NCI-H2227 (cell line): ENCODE measurements around the gene CEP76.
"Not testable (repeated sequence)": the region's sequence is repeated elsewhere in the genome, so short reads cannot be mapped to it uniquely, and the experiment has no call there.

ENCODE experiments used
- DNase-seq: peaks from one replicate; lab custom pipeline; 2025; ENCODE audit not compliant: unreplicated experiment; lab: John Stamatoyannopoulos, UW

The CEP76 gene

GRCh38 chr18:12645254-12645653 lies 57.3 kb downstream of the CEP76 start:
- no peak for DNase-seq

- DNase-seq = not testable (repeated sequence)
Observed at GRCh38 chr18:12643756-12644155, 58.8 kb downstream of the CEP76 start.

DNA sequence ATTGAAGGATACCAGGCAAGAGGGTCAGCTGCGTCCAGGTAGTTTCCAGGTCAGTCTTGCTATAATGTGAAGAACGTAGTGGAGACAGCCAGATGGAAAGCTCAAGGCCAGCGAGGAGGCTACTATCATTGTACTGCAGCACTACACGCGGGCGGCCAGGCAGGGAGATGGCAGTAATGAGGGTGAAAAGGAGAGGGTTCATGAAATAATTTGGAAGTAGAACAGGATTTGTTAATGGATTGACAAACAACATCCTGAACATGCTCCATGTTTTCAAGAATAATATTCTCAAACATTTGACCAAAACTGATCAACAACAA lies 61.7 kb downstream of the CEP76 start:
- DNase-seq = no peak

- no peak for DNase-seq
Observed at GRCh38 chr18:12639990-12640880, 62.3 kb downstream of the CEP76 start.

DNA sequence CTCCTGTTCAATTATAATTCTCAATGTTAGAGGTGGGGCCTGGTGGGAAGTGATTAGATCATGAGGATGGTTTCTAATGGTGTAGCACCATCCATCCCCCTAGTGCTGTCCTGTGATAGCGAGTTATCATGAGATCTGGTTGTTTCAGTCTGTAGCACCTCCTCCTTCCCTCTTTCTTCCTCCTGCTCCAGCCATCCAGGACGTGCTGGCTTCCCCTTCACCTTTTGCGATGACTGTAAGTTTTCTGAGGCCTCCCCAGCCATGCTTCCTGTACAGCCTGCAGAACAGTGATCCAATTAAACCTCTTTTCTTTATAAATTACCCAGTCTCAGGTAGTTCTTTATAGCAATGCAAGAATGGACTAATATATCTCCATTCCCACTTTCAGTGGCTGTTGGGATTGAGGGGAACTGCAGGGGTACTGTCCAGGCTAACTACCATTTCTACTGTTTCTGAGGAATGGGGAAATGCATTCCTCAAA lies 63.8 kb downstream of the CEP76 start:
- DNase-seq = no peak

DNA sequence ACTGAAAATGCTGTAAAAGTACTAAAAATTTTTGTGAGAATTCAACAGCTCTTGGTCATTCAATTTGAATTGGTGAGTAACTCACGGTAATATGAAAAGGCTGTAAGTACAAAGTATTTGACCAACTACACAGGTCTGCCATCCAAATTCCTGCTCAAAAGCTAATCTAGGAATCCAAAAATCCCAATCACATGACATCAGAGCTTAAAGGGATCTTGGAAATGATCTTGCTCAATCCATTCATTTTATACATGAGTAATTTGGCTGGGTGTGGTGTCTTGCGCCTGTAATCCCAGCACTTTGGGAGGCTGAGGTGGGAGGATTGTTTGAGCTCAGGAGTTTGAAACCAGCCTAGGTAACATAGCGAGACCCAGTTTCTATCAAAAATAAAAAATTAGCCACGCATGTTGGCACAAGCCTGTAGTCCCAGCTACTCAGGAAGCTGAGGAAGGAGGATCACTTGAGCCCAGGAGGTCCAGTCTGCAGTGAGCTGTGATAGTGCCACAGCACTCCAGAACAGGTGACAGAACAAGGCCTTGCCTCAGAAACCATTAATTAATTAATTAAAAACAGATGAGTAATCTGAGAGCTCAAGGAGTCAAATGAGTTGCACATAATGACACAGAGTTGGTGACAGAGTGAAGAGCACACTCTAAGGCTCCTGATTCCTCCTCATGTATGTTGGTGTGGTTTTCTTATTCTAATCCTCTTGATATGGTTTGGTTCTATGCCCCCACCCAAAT lies 64.5 kb downstream of the CEP76 start:
- DNase-seq = no peak

GRCh38 chr18:12637393-12637792 lies 65.1 kb downstream of the CEP76 start:
- DNase-seq = no peak

GRCh38 chr18:12631831-12632477 lies 70.6 kb downstream of the CEP76 start:
- DNase-seq = no peak

DNA sequence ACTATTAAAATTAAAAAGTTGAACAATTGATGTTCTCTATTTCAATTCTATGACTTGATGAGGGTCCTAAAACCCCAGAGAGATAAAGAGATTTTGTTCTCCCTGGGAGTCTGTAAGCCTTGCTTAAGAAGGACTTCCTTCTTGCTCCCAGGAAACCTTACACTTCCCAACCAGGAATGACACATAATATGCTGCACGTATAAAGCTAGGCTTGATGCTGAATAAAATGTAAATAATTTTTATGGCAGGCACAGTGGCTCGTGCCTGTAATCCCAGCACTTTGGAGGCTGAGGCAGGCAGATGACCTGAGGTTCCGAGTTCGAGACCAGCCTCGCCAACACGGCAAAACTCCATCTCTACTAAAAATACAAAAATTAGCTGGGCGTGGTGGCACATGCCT lies 72.4 kb downstream of the CEP76 start:
- DNase-seq = no peak

DNA sequence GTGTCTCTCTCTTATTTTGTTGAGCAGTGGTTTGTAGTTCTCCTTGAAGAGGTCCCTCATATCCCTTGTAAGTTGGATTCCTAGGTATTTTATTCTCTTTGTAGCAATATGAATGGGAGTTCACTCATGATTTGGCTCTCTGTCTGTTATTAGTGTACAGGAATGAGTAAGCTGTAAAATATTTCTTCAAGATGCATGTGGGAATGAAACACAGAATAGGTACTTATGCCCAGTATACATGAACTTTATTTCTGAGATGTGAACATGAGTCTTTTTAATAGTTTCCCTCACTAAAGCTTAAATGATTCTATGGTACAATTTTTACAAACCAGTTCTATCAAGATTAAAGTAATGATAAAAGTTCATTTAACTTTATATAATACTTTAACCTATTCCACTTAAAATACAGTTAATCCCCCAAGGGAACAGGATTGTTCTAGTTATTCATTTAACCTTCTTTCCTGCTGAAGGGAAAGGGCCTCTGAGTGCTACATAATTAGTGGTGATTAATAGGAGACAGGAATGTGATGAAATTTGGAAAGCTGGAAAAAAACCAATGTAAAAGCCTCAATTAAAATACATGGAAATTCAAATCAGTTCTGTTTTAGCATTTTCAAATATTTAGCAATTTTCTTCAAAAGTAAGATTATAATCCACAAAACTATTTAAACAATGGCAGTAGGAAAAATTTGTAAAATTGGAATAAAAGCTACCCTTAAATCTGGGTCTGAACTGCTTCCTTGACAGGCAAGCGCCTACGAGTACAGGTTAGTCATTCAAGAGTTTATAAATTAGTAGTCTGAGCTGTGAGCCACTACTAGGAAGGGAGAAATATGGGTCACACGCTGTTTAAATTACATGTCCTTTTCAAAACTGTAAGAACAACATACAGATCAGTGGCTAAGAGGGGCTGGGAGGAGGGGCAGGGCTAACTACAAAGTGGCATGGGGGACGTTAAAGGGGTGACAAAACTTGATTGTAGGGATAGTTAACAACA lies 73.5 kb downstream of the CEP76 start:
- DNase-seq = peak; percentile 46

DNA sequence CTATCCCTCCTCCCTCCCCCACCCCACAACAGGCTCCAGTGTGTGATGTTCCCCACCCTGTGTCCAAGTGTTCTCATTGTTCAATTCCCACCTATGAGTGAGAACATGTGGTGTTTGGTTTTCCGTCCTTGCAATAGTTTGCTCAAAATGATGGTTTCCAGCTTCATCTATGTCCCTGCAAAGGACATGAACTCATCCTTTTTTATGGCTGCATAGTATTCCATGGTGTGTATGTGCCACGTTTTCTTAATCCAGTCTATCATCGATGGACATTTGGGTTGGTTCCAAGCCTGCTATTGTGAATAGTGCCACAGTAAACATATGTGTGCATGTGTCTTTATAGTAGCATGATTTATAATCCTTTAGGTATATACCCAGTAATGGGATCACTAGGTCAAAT lies 75.3 kb downstream of the CEP76 start:
- DNase-seq = not testable (repeated sequence)

DNA sequence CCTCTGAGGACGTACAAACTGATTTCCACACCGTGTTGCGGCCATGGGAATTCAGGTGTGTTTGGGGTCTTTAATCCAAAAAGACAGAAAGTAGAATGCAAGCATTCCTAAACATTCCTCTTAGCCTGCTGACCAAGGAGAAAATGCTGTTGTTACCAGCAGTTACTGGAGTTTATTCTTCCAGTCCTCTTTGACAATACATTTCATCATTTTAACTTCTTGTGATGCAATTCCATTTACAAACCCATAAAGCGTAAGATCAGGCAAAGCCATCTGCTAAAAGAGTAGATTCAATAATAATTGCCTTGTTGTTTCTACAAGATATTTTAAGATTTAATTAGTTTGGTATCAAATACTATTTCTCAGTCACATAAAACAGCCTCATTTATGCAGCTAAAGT lies 77.3 kb downstream of the CEP76 start:
- DNase-seq = no peak
